OCI-LY3 (cell line): ENCODE measurements around the gene AFDN.

Experiments
- EZH2phosphoT487 ChIP-seq: fragments of 200-600 bp; shearing (Covaris generic); IDR thresholded peaks from 2 replicates; pipeline ENCODE4 v1.6.1; 2018; ENCODE audit warnings: antibody characterized with exemption, mixed run types, low read depth
- TF ChIP-seq, protein P1 (sequence below): fragments of 200-600, 300-600 bp; sonication (generic); IDR thresholded peaks from 2 replicates; pipeline ENCODE4 v1.5.1; 2014; ENCODE audit warnings: antibody characterized with exemption, low read length, low read depth

DNA sequence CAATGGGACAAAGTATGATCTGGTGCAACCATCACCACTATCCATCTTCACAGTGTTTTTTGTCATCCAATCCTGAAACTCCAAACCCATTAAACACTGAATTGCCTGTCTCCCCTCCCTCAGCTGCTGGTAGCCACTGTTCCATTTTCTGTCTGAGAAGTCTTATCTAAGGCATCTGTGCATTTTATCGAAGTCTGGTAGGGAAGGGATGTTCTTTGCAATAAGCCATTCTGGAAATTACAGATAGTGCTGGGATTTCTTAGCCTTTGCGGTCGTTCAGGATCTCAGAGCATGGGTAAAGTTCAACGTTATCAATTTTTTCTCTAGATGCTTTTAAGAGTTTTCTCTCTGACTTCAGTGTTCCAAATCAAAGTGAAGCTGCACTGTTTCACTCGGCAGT lies 194.9 kb downstream of the AFDN start:
- TF ChIP-seq, protein P1, sequence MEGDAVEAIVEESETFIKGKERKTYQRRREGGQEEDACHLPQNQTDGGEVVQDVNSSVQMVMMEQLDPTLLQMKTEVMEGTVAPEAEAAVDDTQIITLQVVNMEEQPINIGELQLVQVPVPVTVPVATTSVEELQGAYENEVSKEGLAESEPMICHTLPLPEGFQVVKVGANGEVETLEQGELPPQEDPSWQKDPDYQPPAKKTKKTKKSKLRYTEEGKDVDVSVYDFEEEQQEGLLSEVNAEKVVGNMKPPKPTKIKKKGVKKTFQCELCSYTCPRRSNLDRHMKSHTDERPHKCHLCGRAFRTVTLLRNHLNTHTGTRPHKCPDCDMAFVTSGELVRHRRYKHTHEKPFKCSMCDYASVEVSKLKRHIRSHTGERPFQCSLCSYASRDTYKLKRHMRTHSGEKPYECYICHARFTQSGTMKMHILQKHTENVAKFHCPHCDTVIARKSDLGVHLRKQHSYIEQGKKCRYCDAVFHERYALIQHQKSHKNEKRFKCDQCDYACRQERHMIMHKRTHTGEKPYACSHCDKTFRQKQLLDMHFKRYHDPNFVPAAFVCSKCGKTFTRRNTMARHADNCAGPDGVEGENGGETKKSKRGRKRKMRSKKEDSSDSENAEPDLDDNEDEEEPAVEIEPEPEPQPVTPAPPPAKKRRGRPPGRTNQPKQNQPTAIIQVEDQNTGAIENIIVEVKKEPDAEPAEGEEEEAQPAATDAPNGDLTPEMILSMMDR, result no peak
- TF ChIP-seq EZH2phosphoT487, result no peak
